Uterus (tissue), 2 donors: ENCODE data around the gene UGGT1.

Source experiments
- CTCF ChIP-seq, 4 experiments: fragments of 200-600 bp in 2 of 4; fragments of 450-650 bp in 2 of 4; sonication (generic) in 2 of 4; IDR thresholded peaks; one replicate each; pipeline ENCODE4 v1.5.1; 2016 to 2019; ENCODE audit warnings: antibody characterized with exemption in 4 of 4, mild to moderate bottlenecking in 2 of 4, moderate library complexity in 1 of 4
- POLR2A ChIP-seq, 2 donors: fragments of 450-650 bp; IDR thresholded peaks; one replicate each; pipeline ENCODE4 v1.6.1; 2016; ENCODE audit warnings: antibody characterized with exemption in 2 of 2, mild to moderate bottlenecking in 1 of 2, moderate library complexity in 1 of 2

GRCh38 chr2:128179461-128179755 lies 88.4 kb downstream of the UGGT1 start:
- TF ChIP-seq CTCF (IDR thresholded peaks at IDR 0.05) = no peak
- no peak for TF ChIP-seq POLR2A (IDR thresholded peaks at IDR 0.05)
